K562 (cell line): ENCODE data around the gene SLC48A1. TPM values are rescaled to one million over a fixed set of nuclear protein-coding genes. Genes with fewer than 3 reads are reported as not detected.

ENCODE experiments used
- ATAC-seq: fragments of 200-7000 bp; cut with Tn5 transposase; 3 replicates; pipeline ENCODE4 v1.9.1; 2020; ENCODE audit warnings: moderate library complexity
- BruUV-seq: library from RNA; stranded (reverse); fragments of 400-500 nt; replicated peaks from 2 replicates; lab custom pipeline; 2021; lab: Mats Ljungman, UMichigan
- CTCF ChIA-PET: fragments of 300-600 bp; formaldehyde crosslinking; extraction: SDS; loops from one replicate; lab custom pipeline; 2021; ENCODE audit warnings: low intra/inter-chr PET ratio; lab: Yijun Ruan, JAX
- POLR2A ChIA-PET: fragments of 300-600, 350-650 bp; sonication (Branson Sonifier 250); formaldehyde crosslinking; extraction: SDS; loops from one replicate; lab custom pipeline; 2021; ENCODE audit warnings: antibody characterized with exemption, inconsistent platforms; lab: Yijun Ruan, JAX
- DNase-seq, 4 experiments: peaks; one replicate each; pipeline versions ENCODE4 v3.0.0 to v3.0.0-alpha.2; 2011 to 2018; ENCODE audit warnings: low spot score in 3 of 4, mixed read lengths in 3 of 4; ENCODE audit errors: extremely low read depth in 1 of 4
- FAIRE-seq: peaks from 2 replicates; lab custom pipeline; 2011; peaks lifted over from hg19 to GRCh38; lab: Jason Lieb, UNC
- H2AFZ ChIP-seq: 2 replicates; pipeline ENCODE4 v1.6.0; 2011; ENCODE audit warnings: low read depth, low read length, control low read depth, inconsistent platforms
- H3K27ac ChIP-seq: fragments of 200-600 bp; 3 replicates; pipeline ENCODE4 v1.8.0; 2011; ENCODE audit warnings: low read depth, mild to moderate bottlenecking, control low read depth, inconsistent platforms, low read length, moderate library complexity, mixed read lengths; ENCODE audit errors: extremely low read depth
- H3K27me3 ChIP-seq, 2 experiments: fragments of 300-600 bp in 1 of 2; 2 replicates in 1 of 2; 3 replicates in 1 of 2; pipeline versions ENCODE4 v1.6.0 to v1.8.0; 2011; ENCODE audit warnings: inconsistent platforms in 2 of 2, low read length in 2 of 2, mild to moderate bottlenecking in 1 of 2, mixed read lengths in 1 of 2, moderate library complexity in 1 of 2; ENCODE audit not compliant: control insufficient read depth in 2 of 2, insufficient read depth in 2 of 2
- H3K36me3 ChIP-seq: fragments of 300-600 bp; 3 replicates; pipeline ENCODE4 v1.8.0; 2011; ENCODE audit warnings: mild to moderate bottlenecking, low read length, inconsistent platforms; ENCODE audit not compliant: control insufficient read depth, insufficient read depth
- H3K4me1 ChIP-seq, 2 experiments: fragments of 200-600 bp in 1 of 2; replicated peaks in 1 of 2; 2 replicates in 1 of 2; 3 replicates in 1 of 2; pipeline versions ENCODE4 v1.5.1 to v1.8.0; 2011; ENCODE audit warnings: inconsistent platforms in 2 of 2, low read length in 2 of 2, mild to moderate bottlenecking in 1 of 2, mixed read lengths in 1 of 2, moderate library complexity in 1 of 2; ENCODE audit not compliant: control insufficient read depth in 2 of 2, insufficient read depth in 2 of 2
- H3K4me2 ChIP-seq: 2 replicates; pipeline ENCODE4 v1.6.1; 2011; ENCODE audit warnings: low read length, control low read depth, inconsistent platforms, mixed read lengths; ENCODE audit not compliant: insufficient read depth
- H3K4me3 ChIP-seq: fragments of 200-600 bp; sonication (generic), shearing (Covaris generic); 2 replicates; pipeline ENCODE4 v1.5.1; 2016; ENCODE audit warnings: control low read depth, inconsistent platforms
- H3K79me2 ChIP-seq: fragments of 200-600 bp; 3 replicates; pipeline ENCODE4 v1.8.0; 2011; ENCODE audit warnings: low read length, inconsistent platforms; ENCODE audit not compliant: control insufficient read depth, insufficient read depth
- H3K9ac ChIP-seq, 2 experiments: 2 replicates each; pipeline versions ENCODE4 v1.6.0 to v1.6.1; 2011; ENCODE audit warnings: low read depth in 2 of 2, low read length in 2 of 2, control low read depth in 1 of 2, inconsistent platforms in 1 of 2, mild to moderate bottlenecking in 1 of 2, mixed read lengths in 1 of 2; ENCODE audit not compliant: insufficient read depth in 1 of 2
- H3K9me1 ChIP-seq: one replicate; pipeline ENCODE4 v1.6.0; 2011; ENCODE audit warnings: inconsistent platforms, mild to moderate bottlenecking, low read length, moderate library complexity; ENCODE audit not compliant: control insufficient read depth, insufficient read depth
- H3K9me3 ChIP-seq: replicated peaks from 2 replicates; pipeline ENCODE4 v1.5.1; 2011; ENCODE audit warnings: low read depth, low read length, inconsistent platforms; ENCODE audit not compliant: control insufficient read depth, insufficient read depth
- H4K20me1 ChIP-seq: replicated peaks from 2 replicates; pipeline ENCODE4 v1.6.1; 2011; ENCODE audit warnings: low read length, inconsistent platforms, mixed read lengths; ENCODE audit not compliant: control insufficient read depth, insufficient read depth
- BDP1 ChIP-seq: IDR thresholded peaks from 3 replicates; pipeline ENCODE4 v1.6.1; 2011; ENCODE audit not compliant: insufficient read length, insufficient read depth
- ERF ChIP-seq: fragments of 450-650 bp; formaldehyde crosslinking; IDR thresholded peaks from 2 replicates; pipeline ENCODE4 v1.4.0; 2020; ENCODE audit warnings: mild to moderate bottlenecking, mixed read lengths
- JUN ChIP-seq, 2 experiments: sonication (generic) in 1 of 2; formaldehyde crosslinking in 1 of 2; IDR thresholded peaks; 2 replicates each; pipeline versions ENCODE4 v1.6.1 to v1.8.0; 2012 to 2022; ENCODE audit warnings: borderline replicate concordance in 2 of 2, mild to moderate bottlenecking in 2 of 2, improper control_type of control experiment in 1 of 2, low read depth in 1 of 2, low read length in 1 of 2, missing genetic modification reagents in 1 of 2
- MIER1 ChIP-seq: fragments of 450-650 bp; IDR thresholded peaks from 2 replicates; pipeline ENCODE4 v1.6.1; 2016; ENCODE audit warnings: antibody characterized with exemption, mild to moderate bottlenecking, low read depth
- MYNN ChIP-seq, 2 experiments: sonication (generic); formaldehyde crosslinking in 1 of 2; IDR thresholded peaks; 2 replicates each; pipeline versions ENCODE4 v1.5.0 to v1.6.1; 2016 to 2020; ENCODE audit warnings: antibody characterized with exemption in 1 of 2, missing genetic modification reagents in 1 of 2
- PHB2 ChIP-seq: fragments of 450-650 bp; IDR thresholded peaks from 2 replicates; pipeline ENCODE4 v1.6.1; 2017; ENCODE audit warnings: low read depth
- PHF8 ChIP-seq: fragments of 200-600 bp; sonication (generic); IDR thresholded peaks from 2 replicates; pipeline ENCODE4 v1.6.1; 2012; ENCODE audit warnings: mixed run types, mild to moderate bottlenecking, inconsistent platforms, low read length, moderate library complexity, borderline replicate concordance
- POLR2AphosphoS5 ChIP-seq: IDR thresholded peaks from 2 replicates; pipeline ENCODE4 v1.6.1; 2011; ENCODE audit warnings: mild to moderate bottlenecking, low read depth, low read length, moderate library complexity; ENCODE audit not compliant: control insufficient read depth, insufficient read depth
- THRAP3 ChIP-seq: fragments of 450-650 bp; IDR thresholded peaks from 2 replicates; pipeline ENCODE4 v1.6.1; 2016; ENCODE audit warnings: mild to moderate bottlenecking, inconsistent platforms, borderline replicate concordance
- ZFX ChIP-seq: sonication (generic); formaldehyde crosslinking; IDR thresholded peaks from 2 replicates; pipeline ENCODE4 v1.8.0; 2022; ENCODE audit warnings: mild to moderate bottlenecking, missing genetic modification reagents, moderate library complexity
- ZKSCAN3 ChIP-seq: fragments of 250-450 bp; sonication (Bioruptor Pico); IDR thresholded peaks from 2 replicates; pipeline ENCODE4 v1.4.0; 2020
- ZNF384 ChIP-seq: IDR thresholded peaks from 2 replicates; pipeline ENCODE4 v1.6.1; 2012; ENCODE audit warnings: low read depth, low read length, improper control_type of control experiment
- ZNF79 ChIP-seq: fragments of 250-450 bp; sonication (Bioruptor Pico); IDR thresholded peaks from 2 replicates; pipeline ENCODE4 v1.4.0; 2020; ENCODE audit warnings: low read depth, mild to moderate bottlenecking, moderate library complexity
- WGBS: fragments of 100-300 bp; shearing (Covaris generic); methylation state at CpG from one replicate; pipeline ENCODE4 v1.1.6; 2016; ENCODE audit warnings: low coverage, mixed read lengths; ENCODE audit not compliant: insufficient coverage; ENCODE audit errors: missing lambda C conversion rate; 5-methylcytosine and 5-hydroxymethylcytosine counted together
- in situ Hi-C: fragments of 300-500 bp; cut with MboI; formaldehyde crosslinking; loops from 4 replicates; pipeline ENCODE4 v1.15.0; 2018; ENCODE audit warnings: inconsistent platforms, mixed read lengths
- intact Hi-C: fragments of 100-400 bp; cut with micrococcal nuclease; formaldehyde crosslinking; loops from 2 replicates; pipeline ENCODE4 v1.14.2; 2022
- polyA plus RNA-seq, 8 experiments: library from polyadenylated mRNA; depleted of rRNA in 4 of 8; stranded (reverse) in 5 of 8; unstranded in 3 of 8; fragments of >200 nt; fragmentation: Nextera tagmentation in 2 of 8; fragmentation: Illumina TruSeq in 1 of 8; extraction: Ambion mirVana in 2 of 8; extraction: Trizol in 1 of 8; gene quantifications; 2 replicates each; pipeline versions ENCODE4 v1.2.1 to v1.2.3, GENCODE V29; 2011 to 2014; ENCODE audit warnings: inconsistent platforms in 1 of 8, missing spikeins in 1 of 8
- total RNA-seq, 7 experiments: library from RNA; depleted of rRNA in 6 of 7; stranded (reverse); fragments of >200 nt in 6 of 7; fragmentation: Illumina TruSeq in 2 of 7; extraction: Trizol in 2 of 7; gene quantifications; 2 replicates each; pipeline versions ENCODE4 v1.2.1 to v1.2.3, GENCODE V29; 2011 to 2021; ENCODE audit warnings: low replicate concordance in 1 of 7
- TF ChIP-seq, protein P1 (sequence below): fragments of 250-450 bp; sonication (Bioruptor Pico); IDR thresholded peaks from 2 replicates; pipeline ENCODE4 v1.8.0; 2022; ENCODE audit warnings: moderate library complexity, mild to moderate bottlenecking, inconsistent platforms

The SLC48A1 gene
- total and polyA plus RNA-seq, 9 of the 15 experiments (the other 6 are each of a cell fraction or from before 2014, with no cell fraction given) = 10.7 to 37.5 (median 18.7) TPM

DNA sequence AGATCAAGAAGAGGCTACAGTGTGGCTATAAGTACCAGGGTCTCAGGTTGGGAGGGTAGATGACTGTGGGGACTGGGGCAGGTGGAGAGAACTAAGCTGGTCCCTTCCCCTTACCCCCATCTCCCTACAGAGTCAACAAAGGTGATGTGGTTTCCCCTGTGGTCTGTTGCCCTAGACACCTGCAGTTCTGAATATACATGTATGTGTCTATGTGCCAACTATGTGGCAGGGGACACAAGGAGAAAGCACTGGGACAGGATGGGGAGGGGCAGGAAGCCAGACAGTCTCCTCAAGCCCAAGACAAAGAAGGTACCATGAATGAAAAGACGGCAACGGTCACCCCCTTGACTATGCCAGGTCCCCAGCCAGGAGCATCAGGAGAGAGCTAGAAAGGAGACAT is 51.2 kb downstream of the SLC48A1 start:
- peak overlapping the region in 1 of 2 experiments; percentile 14; a peak in 1 of 4 replicates for H3K9ac ChIP-seq
- H2AFZ ChIP-seq = no peak overlapping the region
- no peak overlapping the region for H3K27ac ChIP-seq
- no peak for FAIRE-seq
- POLR2A ChIA-PET = interaction anchor here (0.7 kb wide), 2 partner anchors 43 to 116 kb away, joined by 3 to 4 read pairs; no protein-coding TSS in a partner anchor
- intact Hi-C loops = no loop called here
- TF ChIP-seq MIER1 (no peak), PHB2 (no peak), BDP1 (no peak), POLR2AphosphoS5 (no peak), ZNF384 (no peak), MYNN (IDR thresholded peaks at IDR 0.05) (no peak), MYNN (CRISPR knock-in tag; IDR thresholded peaks at IDR 0.05) (no peak), JUN (IDR thresholded peaks at IDR 0.05; ENCODE audit: borderline replicate concordance, low read depth, low read length) (no peak), JUN (CRISPR knock-in tag; IDR thresholded peaks at IDR 0.05; ENCODE audit: borderline replicate concordance) (no peak), THRAP3 (no peak), ZNF79 (CRISPR knock-in tag) (no peak), ZKSCAN3 (CRISPR knock-in tag) (no peak), PHF8 (no peak), ZFX (CRISPR knock-in tag) (no peak), ERF (no peak)
- TF ChIP-seq, protein P1, sequence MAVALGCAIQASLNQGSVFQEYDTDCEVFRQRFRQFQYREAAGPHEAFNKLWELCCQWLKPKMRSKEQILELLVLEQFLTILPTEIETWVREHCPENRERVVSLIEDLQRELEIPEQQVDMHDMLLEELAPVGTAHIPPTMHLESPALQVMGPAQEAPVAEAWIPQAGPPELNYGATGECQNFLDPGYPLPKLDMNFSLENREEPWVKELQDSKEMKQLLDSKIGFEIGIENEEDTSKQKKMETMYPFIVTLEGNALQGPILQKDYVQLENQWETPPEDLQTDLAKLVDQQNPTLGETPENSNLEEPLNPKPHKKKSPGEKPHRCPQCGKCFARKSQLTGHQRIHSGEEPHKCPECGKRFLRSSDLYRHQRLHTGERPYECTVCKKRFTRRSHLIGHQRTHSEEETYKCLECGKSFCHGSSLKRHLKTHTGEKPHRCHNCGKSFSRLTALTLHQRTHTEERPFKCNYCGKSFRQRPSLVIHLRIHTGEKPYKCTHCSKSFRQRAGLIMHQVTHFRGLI (CRISPR knock-in tag) = no peak
- DNase-seq = no peak
- CTCF ChIA-PET = no interaction called here
- H4K20me1 ChIP-seq = no peaks in the 10 kb centered on the region
- no peak for ATAC-seq
- no peaks in the 10 kb centered on the region for H3K27me3 ChIP-seq
- H3K9me3 ChIP-seq = no peaks in the 10 kb centered on the region
- H3K36me3 ChIP-seq = no peaks in the 10 kb centered on the region
- H3K4me1 ChIP-seq = peaks cover 32 to 33% of the 10 kb centered on the region in 2 experiments
- BruUV-seq = no TSS peak
- WGBS = 40% methylated on average over 1 of the region's 2 CpGs
- H3K9me1 ChIP-seq = no peaks in the 10 kb centered on the region
- H3K4me3 ChIP-seq = no peak overlapping the region
- H3K4me2 ChIP-seq = no peak overlapping the region
- in situ Hi-C loops = no loop called here
- peaks cover 15% of the 10 kb centered on the region for H3K79me2 ChIP-seq
